Raji (cell line): ENCODE data around the gene FOXO6.

Source experiments
- POLR2A ChIP-seq: IDR thresholded peaks from 2 replicates; pipeline ENCODE4 v1.6.1; 2011; ENCODE audit warnings: low read depth, low read length, control low read depth; ENCODE audit not compliant: insufficient read depth

FOXO6 gene

GRCh38 chr1:41378999-41379737 is 17.9 kb downstream of the FOXO6 start:
- TF ChIP-seq POLR2A, result no peak

- TF ChIP-seq POLR2A, result no peak
These were observed 18.5 kb downstream of the FOXO6 start for GRCh38 chr1:41379738-41380130.

- no peak for TF ChIP-seq POLR2A
These were observed 19.0 kb downstream of the FOXO6 start for GRCh38 chr1:41380195-41380594.

GRCh38 chr1:41380979-41381691 is 19.9 kb downstream of the FOXO6 start:
- TF ChIP-seq POLR2A, result no peak

DNA sequence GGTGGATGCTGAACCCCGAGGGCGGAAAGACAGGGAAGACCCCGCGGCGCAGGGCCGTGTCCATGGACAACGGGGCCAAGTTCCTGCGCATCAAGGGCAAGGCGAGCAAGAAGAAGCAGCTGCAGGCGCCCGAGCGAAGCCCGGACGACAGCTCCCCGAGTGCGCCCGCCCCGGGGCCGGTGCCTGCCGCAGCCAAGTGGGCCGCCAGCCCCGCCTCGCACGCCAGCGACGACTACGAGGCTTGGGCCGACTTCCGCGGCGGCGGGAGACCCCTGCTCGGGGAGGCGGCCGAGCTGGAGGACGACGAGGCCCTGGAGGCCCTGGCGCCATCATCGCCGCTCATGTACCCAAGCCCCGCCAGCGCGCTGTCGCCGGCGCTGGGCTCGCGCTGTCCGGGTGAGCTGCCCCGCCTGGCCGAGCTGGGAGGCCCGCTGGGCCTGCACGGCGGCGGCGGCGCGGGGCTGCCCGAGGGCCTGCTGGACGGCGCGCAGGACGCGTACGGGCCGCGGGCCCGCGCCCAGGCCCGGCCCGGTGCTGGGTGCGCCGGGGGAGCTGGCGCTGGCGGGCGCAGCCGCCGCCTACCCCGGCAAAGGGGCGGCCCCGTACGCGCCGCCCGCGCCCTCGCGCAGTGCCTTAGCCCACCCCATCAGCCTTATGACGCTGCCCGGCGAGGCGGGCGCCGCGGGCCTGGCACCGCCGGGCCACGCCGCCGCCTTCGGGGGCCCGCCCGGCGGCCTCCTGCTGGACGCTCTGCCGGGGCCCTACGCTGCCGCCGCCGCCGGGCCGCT is 20.7 kb downstream of the FOXO6 start:
- TF ChIP-seq POLR2A, result no peak

DNA sequence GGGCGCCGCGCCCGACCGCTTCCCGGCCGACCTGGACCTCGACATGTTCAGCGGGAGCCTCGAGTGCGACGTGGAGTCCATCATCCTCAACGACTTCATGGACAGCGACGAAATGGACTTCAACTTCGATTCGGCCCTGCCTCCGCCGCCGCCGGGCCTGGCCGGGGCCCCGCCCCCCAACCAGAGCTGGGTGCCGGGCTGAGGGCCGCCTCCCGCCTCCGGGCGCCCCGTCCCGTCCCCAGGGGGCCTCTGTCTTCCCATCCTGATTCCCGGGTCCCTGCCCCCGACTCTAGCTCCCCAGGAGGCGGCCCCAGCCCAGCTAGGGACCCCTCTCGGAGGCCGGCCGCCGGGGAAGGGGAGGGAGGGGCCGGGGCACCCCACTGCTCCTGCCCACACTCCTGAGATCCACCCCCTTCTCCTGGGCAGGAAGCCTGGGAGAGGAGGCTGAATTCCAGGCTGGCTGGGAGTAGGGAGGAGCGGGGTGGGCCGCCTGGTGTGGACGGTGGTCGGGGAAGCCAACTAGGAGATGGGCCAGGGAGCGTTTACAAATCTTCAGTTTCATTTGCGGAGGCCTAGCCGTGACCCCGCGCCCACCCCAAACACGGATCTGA is 21.4 kb downstream of the FOXO6 start:
- no peak for TF ChIP-seq POLR2A

DNA sequence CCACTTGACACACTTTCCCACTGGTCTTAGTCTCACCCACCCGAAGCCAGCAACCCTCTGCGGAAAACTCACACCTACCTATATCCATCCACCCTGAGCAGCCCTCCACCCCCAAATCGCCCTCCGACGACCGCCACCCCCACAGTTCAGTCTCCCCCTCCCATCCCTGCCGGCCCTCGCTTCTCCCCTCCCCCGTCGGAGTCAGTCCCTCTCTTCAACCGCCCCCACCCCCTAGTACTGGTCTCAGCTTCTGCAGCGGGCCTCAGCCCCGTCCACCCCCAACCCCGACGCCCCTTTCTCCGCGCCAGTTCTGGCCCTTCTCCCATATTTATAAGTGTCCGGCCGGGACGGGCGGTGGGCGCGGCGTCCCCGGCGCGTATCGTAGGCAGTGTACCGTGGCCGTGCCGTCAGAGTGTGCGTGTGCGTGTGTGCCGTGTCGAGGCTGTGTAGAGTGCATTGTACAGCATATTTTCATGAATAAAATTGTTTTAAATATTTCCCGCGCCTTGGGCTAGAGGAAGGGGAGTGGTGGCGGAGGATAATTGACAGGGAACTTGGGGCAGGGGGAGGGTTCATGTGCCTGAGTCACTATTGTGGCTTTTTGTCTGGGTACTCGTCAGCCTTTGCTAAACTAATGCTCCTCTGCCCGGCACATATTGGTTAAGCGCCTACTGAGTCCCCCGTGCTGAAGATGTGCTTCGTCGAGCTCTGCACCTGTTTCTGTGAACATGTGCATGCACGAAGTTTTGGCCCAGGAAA is 22.0 kb downstream of the FOXO6 start:
- no peak for TF ChIP-seq POLR2A

GRCh38 chr1:41384579-41384978 is 23.3 kb downstream of the FOXO6 start:
- TF ChIP-seq POLR2A, result no peak

- TF ChIP-seq POLR2A, result no peak
These were observed 24.4 kb downstream of the FOXO6 start for GRCh38 chr1:41385398-41386195.

DNA sequence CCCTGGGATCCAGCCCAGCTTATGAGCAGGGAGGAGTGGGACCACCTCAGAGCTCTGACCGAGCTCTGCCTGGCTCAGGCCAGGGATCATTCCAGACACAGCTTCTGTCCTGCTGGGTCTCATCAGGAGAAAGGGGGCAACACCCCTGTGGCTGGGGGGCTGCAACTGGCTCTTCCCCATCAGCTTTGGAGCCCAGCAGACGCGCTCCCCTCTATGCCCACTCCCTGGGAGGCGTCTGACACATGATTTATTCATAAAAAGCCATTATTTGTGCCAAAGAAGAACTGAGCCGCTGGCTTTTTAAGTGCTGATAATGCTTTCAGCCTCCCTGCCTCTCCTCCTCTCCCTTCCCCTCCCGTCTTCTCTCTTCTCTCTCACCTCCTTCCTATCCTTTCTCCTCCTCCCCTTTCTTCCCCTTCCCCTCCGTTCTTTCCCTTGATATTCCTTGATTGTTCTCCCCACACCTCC is 25.0 kb downstream of the FOXO6 start:
- TF ChIP-seq POLR2A, result no peak

DNA sequence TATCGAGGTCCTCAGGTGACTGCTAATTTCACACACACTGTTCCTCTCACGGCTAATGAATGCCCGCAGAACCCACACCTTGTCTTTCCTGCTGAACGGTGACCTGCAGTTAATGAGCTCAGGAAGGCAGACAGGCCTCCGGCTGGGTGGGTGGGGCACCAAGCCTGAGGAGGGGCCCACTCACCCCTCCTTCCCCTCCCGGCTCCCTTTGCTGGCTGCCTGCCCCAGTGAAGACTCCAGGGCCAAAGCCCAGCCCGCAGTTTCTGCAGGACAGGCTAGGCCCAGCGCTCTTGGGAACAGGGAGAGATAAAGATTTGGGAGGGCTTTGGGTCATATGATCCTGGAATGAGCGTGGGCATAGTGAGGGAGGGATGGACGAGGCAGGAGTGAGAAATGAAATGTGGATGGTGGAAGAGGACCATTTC is 26.4 kb downstream of the FOXO6 start:
- no peak for TF ChIP-seq POLR2A

DNA sequence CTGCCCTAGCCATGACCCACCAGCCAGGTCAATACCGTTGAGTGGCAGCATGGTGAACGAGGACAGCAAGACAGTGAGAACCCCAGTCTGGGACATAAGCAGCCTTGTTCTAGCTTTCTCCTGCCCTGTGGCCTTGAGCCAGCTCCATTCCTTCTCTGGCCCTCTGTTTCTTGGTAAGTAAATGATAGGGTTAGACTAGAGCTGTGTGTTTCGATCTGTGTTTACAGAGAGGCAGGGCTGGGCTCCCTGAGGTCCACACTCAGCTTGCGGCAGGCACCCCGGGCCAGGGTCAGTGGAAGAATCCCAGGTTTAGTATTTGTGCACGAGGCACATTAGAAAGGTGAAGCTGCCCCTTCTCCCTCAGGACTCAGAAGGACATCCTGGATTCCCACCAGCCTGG is 27.3 kb downstream of the FOXO6 start:
- TF ChIP-seq POLR2A, result no peak

DNA sequence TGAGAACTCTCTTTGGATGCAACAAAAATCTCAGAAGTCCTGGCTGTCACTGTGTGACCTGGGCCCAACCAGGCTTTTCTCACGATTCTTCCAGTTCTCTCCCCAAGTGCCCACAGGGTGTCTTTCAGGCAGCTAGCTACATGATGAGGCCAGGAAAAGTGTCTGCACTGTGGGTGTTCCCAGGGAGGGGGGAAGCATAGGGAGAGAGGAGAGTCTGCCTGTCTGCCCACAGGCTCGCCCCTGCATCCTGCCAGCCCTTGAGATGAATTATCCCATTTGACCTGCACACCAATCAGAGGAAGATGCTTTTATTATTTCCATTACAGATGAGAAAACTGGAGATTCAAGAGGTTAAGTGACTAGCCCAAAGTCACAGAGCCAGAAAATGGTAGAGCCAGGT is 27.8 kb downstream of the FOXO6 start:
- TF ChIP-seq POLR2A, result no peak

DNA sequence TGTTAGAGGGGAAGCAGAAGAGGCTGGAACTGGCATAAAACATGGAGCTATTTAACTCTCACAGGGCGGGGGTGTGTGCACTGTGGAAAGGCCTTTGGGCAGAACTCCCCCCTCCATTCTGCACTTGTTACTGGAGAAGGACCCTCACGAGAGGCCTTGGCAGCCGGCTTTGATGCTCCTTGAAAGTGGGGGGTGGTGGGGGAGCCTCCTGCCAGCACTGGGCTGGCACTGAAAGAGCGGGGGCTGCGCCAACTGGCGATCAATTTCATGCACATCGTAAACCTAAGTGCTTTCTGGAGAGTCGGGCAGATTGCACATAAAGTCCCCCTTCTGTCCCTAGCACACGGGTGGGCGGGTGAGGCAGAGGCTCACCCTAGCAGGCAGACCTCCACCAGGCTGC is 28.9 kb downstream of the FOXO6 start:
- no peak for TF ChIP-seq POLR2A

- TF ChIP-seq POLR2A, result no peak
These were observed 29.3 kb downstream of the FOXO6 start for GRCh38 chr1:41390573-41390972.
